ENCODE data around the gene ABCB6. TPM values are rescaled to one million over a fixed set of nuclear protein-coding genes. Genes with fewer than 3 reads are reported as not detected.

The ABCB6 gene
- total RNA-seq, 2 experiments from 2014 or later: 6.4 to 10.2 TPM

- no TSS peak for BruUV-seq (replicated peaks)
- TF ChIP-seq CTCF (conservative IDR thresholded peaks at IDR 0.05; ENCODE audit: low read length) (no peak), EZH2phosphoT487 (IDR thresholded peaks at IDR 0.05; ENCODE audit: borderline replicate concordance, low read depth, low read length) (no peak)
- Histone ChIP-seq H3K4me1 (ENCODE audit: insufficient read depth, low read length, poor library complexity, severe bottlenecking) (peaks cover 56% of the 10 kb centered on the region), H3K9me3 (ENCODE audit: low read length) (no peaks in the 10 kb centered on the region), H3K4me2 (ENCODE audit: low read length) (peak within 1 kb of the TSS; percentile 93), H3K4me3 (ENCODE audit: low read depth, low read length, poor library complexity, severe bottlenecking) (peak within 1 kb of the TSS; percentile 87), H3K9me2 (ENCODE audit: insufficient read depth, low read length) (no peaks in the 10 kb centered on the region), H3K79me2 (ENCODE audit: insufficient read depth, low read depth, low read length) (peaks cover 36% of the 10 kb centered on the region), H3K27ac (ENCODE audit: low read depth, low read length, poor library complexity, severe bottlenecking) (peak within 1 kb of the TSS; percentile 96), H4K20me1 (ENCODE audit: insufficient read depth, low read length) (no peaks in the 10 kb centered on the region), H2AFZ (ENCODE audit: low read length) (peak within 1 kb of the TSS; percentile 49; the same call in 1 of the 2 replicates), H3K36me3 (ENCODE audit: insufficient read depth, low read length) (peaks cover 38% of the 10 kb centered on the region)
- ChIA-PET CTCF (ENCODE audit: unreplicated experiment) (interaction anchor here (2.6 kb wide), 1 partner anchor 25 kb away, joined by 7 read pairs; the partner anchor contains the start of gene DNAJB2), POLR2A (interaction anchor here (0.6 to 2.3 kb wide), 14 partner anchors 9 to 689 kb away, joined by 3 to 8 read pairs (median 4); partner anchors contain the start of genes ANKZF1, ATG9A, CNPPD1 and DNAJB2)
- intact Hi-C loops (cut with micrococcal nuclease; ENCODE audit: unreplicated experiment): loop anchor here (1.0 to 10.0 kb wide), 3 partner anchors 26 to 358 kb away; partner anchors contain the start of genes CNPPD1 and DNAJB2
- DNase-seq (ENCODE audit: low spot score): peak; percentile 65
These were observed 34.4 kb upstream of the ABCB6 start, which contains the start of gene TUBA4B for GRCh38 chr2:219252900-219253752. TUBA4B (plus strand) TSS chr2:219253243; CDS start chr2:219253408, 165 bp downstream.

GRCh38 chr2:219252570-219252899 is 33.8 kb upstream of the ABCB6 start:
- Histone ChIP-seq H3K36me3 (ENCODE audit: insufficient read depth, low read length) (peaks cover 44% of the 10 kb centered on the region), H2AFZ (ENCODE audit: low read length) (no peak overlapping the region), H3K9me2 (ENCODE audit: insufficient read depth, low read length) (no peaks in the 10 kb centered on the region), H3K79me2 (ENCODE audit: insufficient read depth, low read depth, low read length) (peaks cover 41% of the 10 kb centered on the region), H3K9me3 (ENCODE audit: low read length) (no peaks in the 10 kb centered on the region), H3K4me3 (ENCODE audit: low read depth, low read length, poor library complexity, severe bottlenecking) (peak overlapping the region; percentile 87), H3K4me2 (ENCODE audit: low read length) (peak overlapping the region; percentile 93), H4K20me1 (ENCODE audit: insufficient read depth, low read length) (no peaks in the 10 kb centered on the region), H3K27ac (ENCODE audit: low read depth, low read length, poor library complexity, severe bottlenecking) (peak overlapping the region; percentile 96), H3K4me1 (ENCODE audit: insufficient read depth, low read length, poor library complexity, severe bottlenecking) (peaks cover 62% of the 10 kb centered on the region)
- no peak for DNase-seq (ENCODE audit: low spot score)
- TF ChIP-seq EZH2phosphoT487 (IDR thresholded peaks at IDR 0.05; ENCODE audit: borderline replicate concordance, low read depth, low read length) (no peak), CTCF (conservative IDR thresholded peaks at IDR 0.05; ENCODE audit: low read length) (no peak)
- ChIA-PET CTCF (ENCODE audit: unreplicated experiment) (interaction anchor here (2.6 kb wide), 1 partner anchor 25 kb away, joined by 7 read pairs; the partner anchor contains the start of gene DNAJB2), POLR2A (interaction anchor here (0.6 to 2.3 kb wide), 13 partner anchors 8 to 689 kb away, joined by 3 to 8 read pairs (median 3); partner anchors contain the start of genes ANKZF1, ATG9A, CNPPD1 and DNAJB2)
- BruUV-seq (replicated peaks): no TSS peak
- intact Hi-C loops (cut with micrococcal nuclease; ENCODE audit: unreplicated experiment): loop anchor here (2.0 to 10.0 kb wide), 2 partner anchors 76 to 358 kb away; partner anchors contain the start of gene CNPPD1

Data from OCI-LY7 (cell line).